Measurements from ENCODE around the gene CTSC.

CTSC gene

GRCh38 chr11:88359541-88359940, 22.0 kb upstream of the CTSC start:
- H3K4me3 Mint-ChIP-seq = no peak overlapping the region
- H3K36me3 Mint-ChIP-seq (ENCODE audit: low read depth) = no peaks in the 10 kb centered on the region
- peaks cover 57% of the 10 kb centered on the region for H3K4me1 Mint-ChIP-seq (ENCODE audit: low read depth)
- H3K27ac Mint-ChIP-seq = peak overlapping the region; percentile 44
- no peaks in the 10 kb centered on the region for H3K9me3 Mint-ChIP-seq
- no peaks in the 10 kb centered on the region for H3K27me3 Mint-ChIP-seq
- intact Hi-C loops (cut with micrococcal nuclease) = loop anchor here (5.0 kb wide), 1 partner anchor 43 kb away; no protein-coding TSS in a partner anchor

DNA sequence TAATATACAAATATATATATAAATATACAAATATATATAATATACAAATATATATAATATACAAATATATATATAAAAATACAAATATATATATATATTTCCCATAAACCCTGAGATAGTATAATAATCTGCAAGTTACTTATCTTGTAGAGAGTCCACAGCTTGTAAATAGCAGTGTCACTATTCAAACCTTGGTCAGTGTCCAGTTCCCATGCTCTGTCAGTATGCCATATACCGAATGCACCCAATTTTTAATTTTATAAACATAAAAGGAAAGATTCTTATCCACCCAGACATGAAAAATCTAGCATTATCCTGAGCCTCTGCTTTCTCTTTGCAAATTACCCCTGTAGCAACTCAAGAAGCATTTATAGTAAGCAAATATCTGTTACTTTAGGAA, 21.6 kb upstream of the CTSC start:
- Mint-ChIP-seq H3K27ac (peak overlapping the region; percentile 44), H3K4me1 (ENCODE audit: low read depth) (peaks cover 52% of the 10 kb centered on the region), H3K4me3 (no peak overlapping the region), H3K36me3 (ENCODE audit: low read depth) (no peaks in the 10 kb centered on the region), H3K9me3 (no peaks in the 10 kb centered on the region), H3K27me3 (no peaks in the 10 kb centered on the region)
- intact Hi-C loops (cut with micrococcal nuclease) = loop anchor here (5.0 kb wide), 1 partner anchor 43 kb away; no protein-coding TSS in a partner anchor

GRCh38 chr11:88358040-88358431, 20.5 kb upstream of the CTSC start:
- H3K4me1 Mint-ChIP-seq (ENCODE audit: low read depth) = peaks cover 50% of the 10 kb centered on the region
- H3K36me3 Mint-ChIP-seq (ENCODE audit: low read depth) = no peaks in the 10 kb centered on the region
- H3K27ac Mint-ChIP-seq = peak overlapping the region; percentile 67
- intact Hi-C loops (cut with micrococcal nuclease) = loop anchor here (5.0 kb wide), 1 partner anchor 44 kb away; no protein-coding TSS in a partner anchor
- no peaks in the 10 kb centered on the region for H3K27me3 Mint-ChIP-seq
- H3K4me3 Mint-ChIP-seq = no peak overlapping the region
- no peaks in the 10 kb centered on the region for H3K9me3 Mint-ChIP-seq

DNA sequence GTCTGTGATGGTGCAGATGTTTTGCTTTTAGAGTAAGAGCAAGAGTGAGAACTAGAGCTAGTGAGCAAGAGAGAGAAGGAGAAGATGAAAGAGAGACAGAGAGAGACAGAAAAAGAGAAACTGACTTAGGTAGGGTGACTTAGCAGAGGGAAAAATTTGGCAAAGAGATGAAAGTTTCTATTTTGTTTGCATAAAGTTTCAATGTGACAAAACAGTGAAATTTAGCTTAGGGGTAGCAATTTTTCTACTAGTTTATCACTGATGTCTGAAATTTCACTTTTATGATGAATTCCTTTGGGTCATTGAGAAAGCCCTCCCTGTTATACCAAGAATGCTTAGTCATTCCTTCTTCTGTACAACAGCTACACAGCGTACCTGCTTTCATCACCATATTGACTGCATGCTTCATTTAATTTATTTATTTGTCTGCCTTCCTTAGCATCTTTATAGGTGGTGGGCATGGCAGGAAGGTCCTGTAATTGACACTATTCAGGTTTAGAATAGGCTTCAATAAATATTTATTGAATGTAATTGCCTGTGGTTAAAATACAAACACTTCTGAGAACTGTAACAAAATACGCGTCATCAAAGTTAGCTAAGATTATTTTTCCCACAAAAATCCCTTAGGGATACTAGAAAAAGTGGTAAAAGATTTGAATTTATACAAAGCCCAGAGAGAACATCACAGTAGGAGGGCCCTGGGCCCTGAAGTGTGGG, 19.9 kb upstream of the CTSC start:
- intact Hi-C loops (cut with micrococcal nuclease) = loop anchor here (5.0 kb wide), 1 partner anchor 45 kb away; no protein-coding TSS in a partner anchor
- Mint-ChIP-seq H3K4me1 (ENCODE audit: low read depth) (peaks cover 44% of the 10 kb centered on the region), H3K27ac (peak overlapping the region; percentile 67), H3K9me3 (no peaks in the 10 kb centered on the region), H3K4me3 (no peak overlapping the region), H3K36me3 (ENCODE audit: low read depth) (no peaks in the 10 kb centered on the region), H3K27me3 (no peaks in the 10 kb centered on the region)

GRCh38 chr11:88355887-88356286, 18.4 kb upstream of the CTSC start:
- intact Hi-C loops (cut with micrococcal nuclease) = loop anchor here (2.0 to 5.0 kb wide), 2 partner anchors 46 to 59 kb away; no protein-coding TSS in a partner anchor
- H3K4me3 Mint-ChIP-seq = no peak overlapping the region

DNA sequence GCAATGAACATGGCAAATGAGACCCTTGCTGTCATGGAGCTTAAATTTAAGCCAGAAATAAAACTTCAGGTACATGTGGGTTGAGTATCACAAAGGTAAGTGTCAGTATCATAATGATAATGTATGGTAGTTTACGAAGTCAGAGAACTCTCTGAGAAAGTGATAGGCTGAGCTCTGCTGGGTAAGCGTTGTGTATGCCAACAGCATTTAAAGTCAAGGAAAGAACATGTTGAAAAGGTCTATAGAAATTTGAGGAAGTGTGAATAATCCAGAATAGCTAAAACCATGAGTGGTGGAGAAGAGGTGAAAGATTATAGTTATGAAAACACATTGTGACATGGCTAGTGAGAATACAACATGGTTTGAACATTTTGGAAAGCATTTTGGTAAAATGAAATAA, 17.4 kb upstream of the CTSC start:
- Mint-ChIP-seq H3K4me3 (peak overlapping the region; percentile 50), H3K9me3 (no peaks in the 10 kb centered on the region)

More at GRCh38 chr11:88355887-88356286, 18.4 kb upstream of the CTSC start:
- Mint-ChIP-seq H3K27ac (no peak overlapping the region), H3K36me3 (ENCODE audit: low read depth) (no peaks in the 10 kb centered on the region), H3K9me3 (no peaks in the 10 kb centered on the region), H3K4me1 (ENCODE audit: low read depth) (peaks cover 42% of the 10 kb centered on the region), H3K27me3 (no peaks in the 10 kb centered on the region)

DNA sequence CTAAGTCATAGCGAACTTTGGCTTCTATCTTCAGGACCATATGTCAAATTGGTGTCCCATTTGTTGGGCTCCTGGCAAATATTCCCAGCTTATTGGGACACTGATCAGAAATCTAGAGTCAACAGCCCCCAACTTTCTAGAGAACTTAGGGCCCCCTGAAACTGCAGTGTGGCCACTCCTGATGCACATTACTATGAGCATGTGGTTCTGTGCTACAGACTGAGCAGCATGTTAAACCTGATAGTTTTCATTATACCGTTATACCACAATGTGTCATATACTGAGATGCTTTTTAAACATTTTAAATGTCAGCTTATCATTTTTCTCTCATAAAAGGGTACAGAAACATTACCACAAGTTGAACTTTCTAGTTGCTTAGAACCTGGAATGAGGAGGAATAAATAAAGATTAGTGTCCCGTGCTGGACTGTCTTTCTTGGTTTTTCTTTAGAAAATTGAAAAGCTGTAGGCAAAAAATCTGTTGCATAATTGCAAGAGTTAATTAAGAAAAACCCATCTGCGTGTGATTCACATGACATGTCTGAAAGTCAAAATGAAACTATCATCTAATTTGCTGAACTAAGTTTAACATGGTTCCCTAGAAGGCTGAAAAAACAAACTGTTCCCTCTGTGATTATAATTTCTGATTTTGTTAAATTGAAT, 16.4 kb upstream of the CTSC start:
- H3K4me3 Mint-ChIP-seq = peak overlapping the region; percentile 17
- peak overlapping the region; percentile 90 for H3K27ac Mint-ChIP-seq
- no peaks in the 10 kb centered on the region for H3K9me3 Mint-ChIP-seq
- no peaks in the 10 kb centered on the region for H3K27me3 Mint-ChIP-seq
- intact Hi-C loops (cut with micrococcal nuclease) = loop anchor here (1.0 to 2.0 kb wide), 2 partner anchors 16 to 61 kb away; no protein-coding TSS in a partner anchor
- peaks cover 37% of the 10 kb centered on the region for H3K4me1 Mint-ChIP-seq (ENCODE audit: low read depth)
- no peaks in the 10 kb centered on the region for H3K36me3 Mint-ChIP-seq (ENCODE audit: low read depth)

More for the DNA sequence above, 17.4 kb upstream of the CTSC start:
- Mint-ChIP-seq H3K4me1 (ENCODE audit: low read depth) (peaks cover 35% of the 10 kb centered on the region), H3K27ac (peak overlapping the region; percentile 90), H3K27me3 (no peaks in the 10 kb centered on the region), H3K36me3 (ENCODE audit: low read depth) (no peaks in the 10 kb centered on the region)
- intact Hi-C loops (cut with micrococcal nuclease) = loop anchor here (1.0 to 5.0 kb wide), 3 partner anchors 17 to 60 kb away; no protein-coding TSS in a partner anchor

DNA sequence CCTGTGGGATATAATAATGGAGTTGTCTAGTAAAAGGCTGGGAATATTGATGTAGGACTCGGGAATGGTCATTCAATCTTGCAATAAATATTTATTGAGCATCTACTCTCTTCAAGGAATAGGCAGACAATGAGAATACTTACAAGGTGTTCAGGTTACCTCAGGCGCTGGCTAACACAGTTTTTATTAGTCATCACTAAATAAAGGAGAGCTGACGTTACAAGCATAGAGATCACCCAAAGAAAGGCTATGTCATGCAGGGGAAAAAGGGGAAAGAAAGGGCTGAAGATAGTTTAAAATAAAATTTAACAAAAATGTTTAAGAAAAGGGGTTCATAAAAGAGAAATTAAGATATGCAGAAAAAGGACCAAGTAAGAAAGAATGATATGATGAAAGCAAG, 15.8 kb upstream of the CTSC start:
- intact Hi-C loops (cut with micrococcal nuclease) = no loop called here
- Mint-ChIP-seq H3K9me3 (no peaks in the 10 kb centered on the region), H3K4me1 (ENCODE audit: low read depth) (peaks cover 38% of the 10 kb centered on the region), H3K27me3 (no peaks in the 10 kb centered on the region), H3K27ac (peak overlapping the region; percentile 90), H3K36me3 (ENCODE audit: low read depth) (no peaks in the 10 kb centered on the region), H3K4me3 (no peak overlapping the region)

DNA sequence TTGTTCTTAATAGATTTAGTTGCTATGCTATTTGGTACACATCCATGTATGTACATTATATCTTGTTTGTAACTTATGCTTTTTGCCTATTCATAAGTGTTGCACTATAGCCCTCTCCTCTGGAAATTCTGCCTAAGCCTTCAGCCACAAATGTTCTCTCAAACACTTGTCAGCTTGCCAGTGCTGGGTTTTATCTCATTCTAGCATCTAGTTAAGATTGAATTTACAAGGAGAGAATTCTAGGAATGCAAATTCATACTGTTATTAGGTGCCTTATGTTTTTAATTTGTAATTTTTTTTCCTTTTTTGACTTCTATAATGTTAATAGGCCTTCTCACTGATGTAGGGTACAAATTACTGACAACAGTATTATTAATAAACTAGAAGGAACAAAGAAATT, 14.6 kb upstream of the CTSC start:
- intact Hi-C loops (cut with micrococcal nuclease) = no loop called here
- Mint-ChIP-seq H3K9me3 (no peaks in the 10 kb centered on the region), H3K36me3 (ENCODE audit: low read depth) (no peaks in the 10 kb centered on the region), H3K4me1 (ENCODE audit: low read depth) (peaks cover 29% of the 10 kb centered on the region), H3K27ac (no peak overlapping the region), H3K27me3 (no peaks in the 10 kb centered on the region), H3K4me3 (no peak overlapping the region)

- peaks cover 46% of the 10 kb centered on the region for H3K4me1 Mint-ChIP-seq (ENCODE audit: low read depth)
- H3K9me3 Mint-ChIP-seq = no peaks in the 10 kb centered on the region
- no peaks in the 10 kb centered on the region for H3K27me3 Mint-ChIP-seq
- H3K36me3 Mint-ChIP-seq (ENCODE audit: low read depth) = no peaks in the 10 kb centered on the region
- peak overlapping the region; percentile 65 for H3K27ac Mint-ChIP-seq
- H3K4me3 Mint-ChIP-seq = no peak overlapping the region
- intact Hi-C loops (cut with micrococcal nuclease) = no loop called here
Measured at GRCh38 chr11:88348870-88349269, 11.3 kb upstream of the CTSC start.

GRCh38 chr11:88345949-88346348, 8.4 kb upstream of the CTSC start:
- no peaks in the 10 kb centered on the region for H3K9me3 Mint-ChIP-seq
- H3K27ac Mint-ChIP-seq = no peak overlapping the region
- no peak overlapping the region for H3K4me3 Mint-ChIP-seq
- H3K36me3 Mint-ChIP-seq (ENCODE audit: low read depth) = no peaks in the 10 kb centered on the region
- peaks cover 57% of the 10 kb centered on the region for H3K4me1 Mint-ChIP-seq (ENCODE audit: low read depth)
- no peaks in the 10 kb centered on the region for H3K27me3 Mint-ChIP-seq
- intact Hi-C loops (cut with micrococcal nuclease) = no loop called here

DNA sequence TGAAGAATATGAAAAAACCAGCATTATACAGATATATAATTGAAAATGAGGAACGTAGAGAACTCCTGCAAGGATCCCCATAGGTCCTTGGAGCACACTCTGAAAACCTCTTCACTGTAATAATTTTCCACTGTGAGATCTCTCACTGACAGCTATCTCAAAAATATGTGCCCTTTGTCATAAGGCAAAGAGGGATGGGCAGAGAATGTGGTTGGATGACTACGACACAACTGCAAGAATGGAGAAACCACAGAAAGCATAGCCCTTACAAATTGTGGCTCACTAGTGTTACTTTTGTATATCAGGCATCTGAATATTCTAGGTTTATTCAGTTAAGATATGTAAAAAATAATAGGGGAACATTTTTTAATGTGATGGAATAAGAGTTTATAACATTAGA, 7.9 kb upstream of the CTSC start:
- Mint-ChIP-seq H3K27ac (no peak overlapping the region), H3K9me3 (no peaks in the 10 kb centered on the region), H3K27me3 (no peaks in the 10 kb centered on the region), H3K36me3 (ENCODE audit: low read depth) (no peaks in the 10 kb centered on the region), H3K4me3 (no peak overlapping the region), H3K4me1 (ENCODE audit: low read depth) (peaks cover 57% of the 10 kb centered on the region)
- intact Hi-C loops (cut with micrococcal nuclease) = no loop called here

- intact Hi-C loops (cut with micrococcal nuclease) = no loop called here
- H3K4me1 Mint-ChIP-seq (ENCODE audit: low read depth) = peaks cover 61% of the 10 kb centered on the region
- no peak overlapping the region for H3K27ac Mint-ChIP-seq
- no peak overlapping the region for H3K4me3 Mint-ChIP-seq
- no peaks in the 10 kb centered on the region for H3K9me3 Mint-ChIP-seq
- peaks cover 3% of the 10 kb centered on the region for H3K36me3 Mint-ChIP-seq (ENCODE audit: low read depth)
- no peaks in the 10 kb centered on the region for H3K27me3 Mint-ChIP-seq
Measured at GRCh38 chr11:88344869-88345268, 7.3 kb upstream of the CTSC start.

- peaks cover 68% of the 10 kb centered on the region for H3K4me1 Mint-ChIP-seq (ENCODE audit: low read depth)
- peaks cover 20% of the 10 kb centered on the region for H3K36me3 Mint-ChIP-seq (ENCODE audit: low read depth)
- no peak overlapping the region for H3K4me3 Mint-ChIP-seq
- H3K9me3 Mint-ChIP-seq = no peaks in the 10 kb centered on the region
- H3K27ac Mint-ChIP-seq = no peak overlapping the region
- intact Hi-C loops (cut with micrococcal nuclease) = no loop called here
- no peaks in the 10 kb centered on the region for H3K27me3 Mint-ChIP-seq
Measured at GRCh38 chr11:88341522-88342251, 4.2 kb upstream of the CTSC start.
